ENCODE measurements around the gene ZNF491.

- TF ChIP-seq CTCF (IDR thresholded peaks at IDR 0.05) (no peak), EP300 (IDR thresholded peaks at IDR 0.05) (no peak), POLR2A (IDR thresholded peaks at IDR 0.05) (no peak), POLR2AphosphoS5 (IDR thresholded peaks at IDR 0.05) (no peak)
Observed at GRCh38 chr19:11780431-11781020, 17.8 kb upstream of the ZNF491 start.
